Lung microvascular endothelial cell (primary cell): Measurements from ENCODE around the gene PARP8. TPM values are rescaled to one million over a fixed set of nuclear protein-coding genes. Genes with fewer than 3 reads are reported as not detected.

Experiments
- DNase-seq, 2 donors: peaks; one replicate each; pipeline versions ENCODE4 v3.0.0 to v3.0.0-alpha.2; 2010; ENCODE audit warnings: low read depth in 2 of 2
- total RNA-seq: library from RNA; depleted of rRNA; stranded (reverse); fragments of >200 nt; gene quantifications from 2 replicates; pipeline ENCODE4 v1.2.1, GENCODE V29; 2014

PARP8 gene
- total RNA-seq, 1 donor from 2014 or later: 0.99 TPM

- no peak for DNase-seq
These were observed 173.0 kb downstream of the PARP8 start for GRCh38 chr5:50839472-50839871.

- no peak for DNase-seq
These were observed 176.7 kb downstream of the PARP8 start for GRCh38 chr5:50843091-50843490.

GRCh38 chr5:50846261-50846660, 179.8 kb downstream of the PARP8 start:
- DNase-seq: no peak

GRCh38 chr5:50849554-50849953, 183.1 kb downstream of the PARP8 start:
- DNase-seq: no peak

- no peak for DNase-seq
These were observed 186.7 kb downstream of the PARP8 start for GRCh38 chr5:50853151-50853550.

- DNase-seq: no peak
These were observed 187.6 kb downstream of the PARP8 start for GRCh38 chr5:50854082-50854481.

- no peak for DNase-seq
These were observed 188.6 kb downstream of the PARP8 start for GRCh38 chr5:50855001-50855400.

GRCh38 chr5:50856401-50857119, 190.1 kb downstream of the PARP8 start:
- no peak for DNase-seq

- DNase-seq: no peak
These were observed 197.2 kb downstream of the PARP8 start for GRCh38 chr5:50863534-50864170.

- DNase-seq: no peak
These were observed 198.0 kb downstream of the PARP8 start for GRCh38 chr5:50864466-50864865.

GRCh38 chr5:50866415-50866814, 200.0 kb downstream of the PARP8 start:
- DNase-seq: no peak

- no peak for DNase-seq
These were observed 200.7 kb downstream of the PARP8 start for GRCh38 chr5:50867140-50867539.

GRCh38 chr5:50873595-50874277, 207.3 kb downstream of the PARP8 start:
- no peak for DNase-seq

GRCh38 chr5:50874306-50875001, 208.0 kb downstream of the PARP8 start:
- no peak for DNase-seq

- DNase-seq: no peak
These were observed 208.5 kb downstream of the PARP8 start for GRCh38 chr5:50875002-50875344.

- DNase-seq: no peak
These were observed 212.0 kb downstream of the PARP8 start for GRCh38 chr5:50878470-50878869.

GRCh38 chr5:50881407-50881806, 215.0 kb downstream of the PARP8 start:
- no peak for DNase-seq

GRCh38 chr5:50886657-50887345, 220.4 kb downstream of the PARP8 start:
- DNase-seq: no peak

GRCh38 chr5:50887889-50888633, 221.6 kb downstream of the PARP8 start:
- DNase-seq: no peak

GRCh38 chr5:50888751-50889150, 222.3 kb downstream of the PARP8 start:
- DNase-seq: no peak

GRCh38 chr5:50889790-50890189, 223.4 kb downstream of the PARP8 start:
- DNase-seq: no peak
